ENCODE measurements around the gene CD151.
A peak's percentile ranks its signal among the peaks of the same experiment; 100 is the strongest.

CD151 gene

GRCh38 chr11:843818-844692 lies 11.3 kb downstream of the CD151 start:
- DNase-seq = peak; percentile 96

GRCh38 chr11:844693-845644 lies 12.2 kb downstream of the CD151 start:
- peak; percentile 89 for DNase-seq

- peak; percentile 43 for DNase-seq
Measured at GRCh38 chr11:845872-846495, 13.2 kb downstream of the CD151 start.

GRCh38 chr11:846496-847098 lies 13.8 kb downstream of the CD151 start:
- peak; percentile 33 for DNase-seq

GRCh38 chr11:847876-848275 lies 15.1 kb downstream of the CD151 start:
- no peak for DNase-seq

- peak; percentile 31 for DNase-seq
Measured at GRCh38 chr11:848380-848931, 15.7 kb downstream of the CD151 start.

GRCh38 chr11:849104-849824 lies 16.5 kb downstream of the CD151 start:
- no peak for DNase-seq

GRCh38 chr11:849951-850774 lies 17.4 kb downstream of the CD151 start:
- DNase-seq = no peak

- no peak for DNase-seq
Measured at GRCh38 chr11:850775-851763, 18.3 kb downstream of the CD151 start.

GRCh38 chr11:852762-853161 lies 20.0 kb downstream of the CD151 start:
- DNase-seq = no peak

GRCh38 chr11:853682-854448 lies 21.1 kb downstream of the CD151 start:
- DNase-seq = no peak

GRCh38 chr11:854601-855329 lies 22.0 kb downstream of the CD151 start:
- no peak for DNase-seq

- no peak for DNase-seq
Measured at GRCh38 chr11:855330-855674, 22.6 kb downstream of the CD151 start.

GRCh38 chr11:855796-856195 lies 23.0 kb downstream of the CD151 start:
- DNase-seq = no peak

- no peak for DNase-seq
Measured at GRCh38 chr11:856397-856796, 23.6 kb downstream of the CD151 start.

- no peak for DNase-seq
Measured at GRCh38 chr11:858053-858761, 25.5 kb downstream of the CD151 start.

- no peak for DNase-seq
Measured at GRCh38 chr11:858762-859339, 26.1 kb downstream of the CD151 start.

All from fibroblast of skin of abdomen (primary cell).